Hepatocyte (in vitro differentiated cells): ENCODE data around the gene NAA20. TPM values are rescaled to one million over a fixed set of nuclear protein-coding genes. Genes with fewer than 3 reads are reported as not detected.

ENCODE experiments used
- DNase-seq: peaks from one replicate; pipeline ENCODE4 v3.0.0-alpha.2; 2016; ENCODE audit warnings: low spot score
- H2AFZ ChIP-seq: fragments of 200-600 bp; sonication (generic); 2 replicates; pipeline ENCODE4 v1.6.0; 2016; ENCODE audit warnings: antibody characterized with exemption, mild to moderate bottlenecking
- H3K27ac ChIP-seq: fragments of 200-600 bp; sonication (generic); 2 replicates; pipeline ENCODE4 v1.5.1; 2016; ENCODE audit warnings: mild to moderate bottlenecking
- H3K27me3 ChIP-seq: fragments of 200-600 bp; sonication (generic); 2 replicates; pipeline ENCODE4 v1.6.1; 2016
- H3K36me3 ChIP-seq: fragments of 200-600 bp; sonication (generic); replicated peaks from 2 replicates; pipeline ENCODE4 v1.5.1; 2016; ENCODE audit warnings: low read depth; ENCODE audit not compliant: insufficient read depth
- H3K4me1 ChIP-seq: fragments of 200-600 bp; sonication (generic); 2 replicates; pipeline ENCODE4 v1.5.1; 2016; ENCODE audit warnings: mild to moderate bottlenecking, moderate library complexity; ENCODE audit not compliant: insufficient read depth
- H3K4me2 ChIP-seq: fragments of 200-600 bp; sonication (generic); 2 replicates; pipeline ENCODE4 v1.6.0; 2016
- H3K4me3 ChIP-seq: fragments of 200-600 bp; sonication (generic); 2 replicates; pipeline ENCODE4 v1.5.1; 2016; ENCODE audit warnings: mild to moderate bottlenecking
- H3K79me2 ChIP-seq: fragments of 200-600 bp; sonication (generic); 2 replicates; pipeline ENCODE4 v1.6.0; 2017; ENCODE audit warnings: mild to moderate bottlenecking
- H3K9me2 ChIP-seq: fragments of 200-600 bp; sonication (generic); replicated peaks from 2 replicates; pipeline ENCODE4 v1.6.0; 2017; ENCODE audit warnings: mild to moderate bottlenecking; ENCODE audit not compliant: insufficient read depth
- H3K9me3 ChIP-seq: fragments of 200-600 bp; sonication (generic); 2 replicates; pipeline ENCODE4 v1.5.1; 2016; ENCODE audit warnings: low read depth, mild to moderate bottlenecking
- H4K20me1 ChIP-seq: fragments of 200-600 bp; sonication (generic); 2 replicates; pipeline ENCODE4 v1.6.0; 2016; ENCODE audit warnings: mild to moderate bottlenecking; ENCODE audit not compliant: insufficient read depth, poor library complexity, severe bottlenecking
- EZH2 ChIP-seq: fragments of 200-600 bp; sonication (generic); IDR thresholded peaks from 2 replicates; pipeline ENCODE4 v1.6.1; 2016; ENCODE audit warnings: antibody characterized with exemption, mild to moderate bottlenecking, borderline replicate concordance
- EZH2phosphoT487 ChIP-seq: fragments of 200-600 bp; sonication (generic); IDR thresholded peaks from one replicate; pipeline ENCODE4 v1.6.1; 2018; ENCODE audit warnings: antibody characterized with exemption, mild to moderate bottlenecking, low read depth, moderate library complexity; ENCODE audit not compliant: unreplicated experiment, severe bottlenecking
- WGBS: methylation state at CpG from one replicate; pipeline ENCODE4 v1.1.6; 2016; ENCODE audit warnings: low lambda C conversion rate; ENCODE audit errors: missing lambda C conversion rate; 5-methylcytosine and 5-hydroxymethylcytosine counted together
- polyA plus RNA-seq: library from polyadenylated mRNA; unstranded; fragments of >200 nt; fragmentation: Nextera tagmentation; extraction: Ambion mirVana; gene quantifications from 2 replicates; pipeline ENCODE4 v1.2.1, GENCODE V29; 2016
- total RNA-seq: library from RNA; depleted of rRNA; stranded (reverse); fragments of >200 nt; gene quantifications from 2 replicates; pipeline ENCODE4 v1.2.3, GENCODE V29; 2014
- TF ChIP-seq, protein P1 (sequence below): fragments of 200-600 bp; sonication (generic); IDR thresholded peaks from 2 replicates; pipeline ENCODE4 v1.5.1; 2016; ENCODE audit warnings: antibody characterized with exemption, mild to moderate bottlenecking; ENCODE audit not compliant: poor library complexity

The NAA20 gene
- total and polyA plus RNA-seq, 2 experiments from 2014 or later: 66.1 to 126 TPM

DNA sequence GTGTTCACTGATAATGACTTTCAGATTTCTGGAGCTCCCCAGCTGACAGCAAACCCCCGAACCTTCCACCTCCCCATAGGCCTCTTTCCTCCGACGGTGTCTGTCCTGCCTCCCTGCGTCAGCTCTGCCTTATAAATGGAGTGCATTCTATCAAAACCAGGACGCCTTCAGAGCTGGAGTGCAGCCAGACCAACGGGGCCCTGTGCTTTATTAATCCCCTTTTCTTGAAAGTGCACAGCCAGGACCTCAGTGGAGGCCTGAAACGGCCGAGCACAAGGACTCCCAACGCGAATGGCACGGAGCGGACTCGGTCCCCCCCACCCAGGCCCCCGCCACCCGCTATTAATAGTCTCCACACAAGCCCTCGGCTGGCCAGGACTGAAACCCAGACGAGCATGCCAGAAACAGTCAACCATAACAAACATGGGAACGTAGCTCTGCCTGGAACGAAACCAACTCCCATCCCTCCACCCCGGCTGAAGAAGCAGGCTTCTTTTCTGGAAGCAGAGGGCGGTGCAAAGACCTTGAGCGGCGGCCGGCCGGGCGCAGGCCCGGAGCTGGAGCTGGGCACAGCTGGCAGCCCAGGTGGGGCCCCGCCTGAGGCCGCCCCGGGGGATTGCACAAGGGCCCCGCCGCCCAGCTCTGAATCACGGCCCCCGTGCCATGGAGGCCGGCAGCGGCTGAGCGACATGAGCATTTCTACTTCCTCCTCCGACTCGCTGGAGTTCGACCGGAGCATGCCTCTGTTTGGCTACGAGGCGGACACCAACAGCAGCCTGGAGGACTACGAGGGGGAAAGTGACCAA lies 42.3 kb upstream of the NAA20 start:
- Histone ChIP-seq H3K27me3 (no peaks in the 10 kb centered on the region), H3K9me3 (no peaks in the 10 kb centered on the region), H4K20me1 (no peaks in the 10 kb centered on the region), H3K79me2 (peaks cover 44% of the 10 kb centered on the region), H2AFZ (no peak overlapping the region), H3K4me1 (peaks cover 46% of the 10 kb centered on the region), H3K4me3 (peak overlapping the region; percentile 7), H3K36me3 (no peaks in the 10 kb centered on the region), H3K4me2 (peak overlapping the region; percentile 78), H3K27ac (peak overlapping the region; percentile 89), H3K9me2 (no peaks in the 10 kb centered on the region)
- whole genome bisulfite sequencing: 36% methylated on average over 41 of the region's 44 CpGs
- TF ChIP-seq EZH2: no peak
- TF ChIP-seq EZH2phosphoT487: no peak
- TF ChIP-seq, protein P1, sequence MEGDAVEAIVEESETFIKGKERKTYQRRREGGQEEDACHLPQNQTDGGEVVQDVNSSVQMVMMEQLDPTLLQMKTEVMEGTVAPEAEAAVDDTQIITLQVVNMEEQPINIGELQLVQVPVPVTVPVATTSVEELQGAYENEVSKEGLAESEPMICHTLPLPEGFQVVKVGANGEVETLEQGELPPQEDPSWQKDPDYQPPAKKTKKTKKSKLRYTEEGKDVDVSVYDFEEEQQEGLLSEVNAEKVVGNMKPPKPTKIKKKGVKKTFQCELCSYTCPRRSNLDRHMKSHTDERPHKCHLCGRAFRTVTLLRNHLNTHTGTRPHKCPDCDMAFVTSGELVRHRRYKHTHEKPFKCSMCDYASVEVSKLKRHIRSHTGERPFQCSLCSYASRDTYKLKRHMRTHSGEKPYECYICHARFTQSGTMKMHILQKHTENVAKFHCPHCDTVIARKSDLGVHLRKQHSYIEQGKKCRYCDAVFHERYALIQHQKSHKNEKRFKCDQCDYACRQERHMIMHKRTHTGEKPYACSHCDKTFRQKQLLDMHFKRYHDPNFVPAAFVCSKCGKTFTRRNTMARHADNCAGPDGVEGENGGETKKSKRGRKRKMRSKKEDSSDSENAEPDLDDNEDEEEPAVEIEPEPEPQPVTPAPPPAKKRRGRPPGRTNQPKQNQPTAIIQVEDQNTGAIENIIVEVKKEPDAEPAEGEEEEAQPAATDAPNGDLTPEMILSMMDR: no peak
- peak; percentile 85 for DNase-seq

DNA sequence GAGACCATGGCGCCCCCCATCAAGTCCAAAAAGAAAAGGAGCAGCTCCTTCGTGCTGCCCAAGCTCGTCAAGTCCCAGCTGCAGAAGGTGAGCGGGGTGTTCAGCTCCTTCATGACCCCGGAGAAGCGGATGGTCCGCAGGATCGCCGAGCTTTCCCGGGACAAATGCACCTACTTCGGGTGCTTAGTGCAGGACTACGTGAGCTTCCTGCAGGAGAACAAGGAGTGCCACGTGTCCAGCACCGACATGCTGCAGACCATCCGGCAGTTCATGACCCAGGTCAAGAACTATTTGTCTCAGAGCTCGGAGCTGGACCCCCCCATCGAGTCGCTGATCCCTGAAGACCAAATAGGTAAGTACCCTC lies 41.7 kb upstream of the NAA20 start:
- no peaks in the 10 kb centered on the region for H3K9me3 ChIP-seq
- peaks cover 50% of the 10 kb centered on the region for H3K79me2 ChIP-seq
- DNase-seq: no peak
- H4K20me1 ChIP-seq: no peaks in the 10 kb centered on the region
- peak overlapping the region; percentile 78 for H3K4me2 ChIP-seq
- H3K4me1 ChIP-seq: peaks cover 42% of the 10 kb centered on the region
- H3K4me3 ChIP-seq: peak overlapping the region; percentile 7
- TF ChIP-seq EZH2 (no peak), EZH2phosphoT487 (no peak)
- TF ChIP-seq, protein P1: no peak
- no peak overlapping the region for H2AFZ ChIP-seq
- no peaks in the 10 kb centered on the region for H3K36me3 ChIP-seq
- H3K9me2 ChIP-seq: no peaks in the 10 kb centered on the region
- WGBS: 74% methylated on average over 18 of the region's 18 CpGs
- peak overlapping the region; percentile 89 for H3K27ac ChIP-seq
- H3K27me3 ChIP-seq: no peaks in the 10 kb centered on the region

DNA sequence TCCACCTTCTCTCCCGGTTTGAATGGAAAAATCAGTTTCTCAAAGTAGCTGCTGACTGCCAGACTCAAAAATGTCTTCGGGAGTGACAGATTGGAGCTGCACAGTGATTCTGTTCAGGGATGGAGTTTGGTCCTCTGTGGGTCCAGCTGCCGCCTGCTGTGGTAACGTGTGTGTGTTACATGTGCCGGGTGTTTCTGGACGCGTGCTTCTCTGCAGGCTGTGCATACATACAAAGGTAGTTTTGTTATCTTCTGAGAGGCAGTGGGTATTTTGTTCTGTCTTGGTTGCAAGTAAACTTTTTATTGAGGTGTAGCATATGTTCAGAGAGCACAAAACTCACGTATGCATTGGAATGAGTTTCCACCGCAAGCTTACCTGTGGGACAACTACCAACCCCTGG lies 41.3 kb upstream of the NAA20 start:
- no peaks in the 10 kb centered on the region for H3K9me3 ChIP-seq
- no peak overlapping the region for H2AFZ ChIP-seq
- H4K20me1 ChIP-seq: no peaks in the 10 kb centered on the region
- peak overlapping the region; percentile 89 for H3K27ac ChIP-seq
- H3K79me2 ChIP-seq: peaks cover 55% of the 10 kb centered on the region
- no peak for DNase-seq
- TF ChIP-seq, protein P1: no peak
- TF ChIP-seq EZH2phosphoT487 (no peak), EZH2 (no peak)
- peak overlapping the region; percentile 7 for H3K4me3 ChIP-seq
- H3K27me3 ChIP-seq: no peaks in the 10 kb centered on the region
- WGBS: 63% methylated on average over 9 of the region's 9 CpGs
- no peaks in the 10 kb centered on the region for H3K36me3 ChIP-seq
- H3K4me2 ChIP-seq: peak overlapping the region; percentile 78
- H3K9me2 ChIP-seq: no peaks in the 10 kb centered on the region
- peaks cover 37% of the 10 kb centered on the region for H3K4me1 ChIP-seq
